B cell (primary cell): ENCODE measurements around the gene ICAM5. TPM values are rescaled to one million over a fixed set of nuclear protein-coding genes. Genes with fewer than 3 reads are reported as not detected.
A peak's percentile ranks its signal among the peaks of the same experiment; 100 is the strongest.

Experiments used
- ATAC-seq: fragments of 200-7000 bp; cut with Tn5 transposase; one replicate; pipeline ENCODE4 v1.10.0; 2021; ENCODE audit warnings: low read depth, mild to moderate bottlenecking, moderate number of reproducible peaks, moderate library complexity
- CTCF ChIA-PET: fragments of 350-600 bp; sonication (Branson Sonifier 250); formaldehyde crosslinking; loops from one replicate; lab custom pipeline; 2021; ENCODE audit warnings: antibody characterized with exemption, inconsistent platforms; lab: Charles Lee
- POLR2A ChIA-PET: fragments of 350-600 bp; sonication (Branson Sonifier 250); formaldehyde crosslinking; loops from one replicate; lab custom pipeline; 2021; ENCODE audit warnings: antibody characterized with exemption; lab: Charles Lee
- DNase-seq: peaks from one replicate; pipeline ENCODE4 v3.0.0; 2013
- H2AFZ ChIP-seq: 2 replicates; pipeline ENCODE4 v1.6.1; 2012; ENCODE audit warnings: mild to moderate bottlenecking, low read depth, low read length; ENCODE audit not compliant: insufficient read depth, poor library complexity, severe bottlenecking
- H3K27ac ChIP-seq, 2 donors: 1 replicate in 1 of 2; 2 replicates in 1 of 2; pipeline ENCODE4 v1.5.1; 2012 to 2013; ENCODE audit warnings: low read length in 2 of 2, mild to moderate bottlenecking in 2 of 2, moderate library complexity in 1 of 2
- H3K27me3 ChIP-seq, 4 experiments: fragments of 200-600 bp in 1 of 4; sonication (generic) in 1 of 4; replicated peaks in 1 of 4; 1 replicate in 2 of 4; 2 replicates in 2 of 4; pipeline versions ENCODE4 v1.6.1 to v1.7.0; 2013 to 2016; ENCODE audit warnings: low read length in 3 of 4, mild to moderate bottlenecking in 2 of 4, mixed read lengths in 1 of 4, moderate library complexity in 1 of 4; ENCODE audit not compliant: insufficient read depth in 4 of 4, control insufficient read depth in 3 of 4; ENCODE audit errors: control extremely low read depth in 1 of 4
- H3K36me3 ChIP-seq, 2 experiments: replicated peaks in 1 of 2; 1 replicate in 1 of 2; 2 replicates in 1 of 2; pipeline versions ENCODE4 v1.6.1 to v1.7.1; 2013; ENCODE audit warnings: low read length in 1 of 2; ENCODE audit not compliant: insufficient read depth in 2 of 2, control insufficient read depth in 1 of 2; ENCODE audit errors: control extremely low read depth in 1 of 2, extremely low read depth in 1 of 2
- H3K4me1 ChIP-seq, 2 donors: fragments of 200-600 bp in 1 of 2; sonication (generic) in 1 of 2; 1 replicate in 1 of 2; 2 replicates in 1 of 2; pipeline versions ENCODE4 v1.5.1 to v1.6.1; 2013 to 2017; ENCODE audit warnings: low read length in 2 of 2; ENCODE audit not compliant: control insufficient read depth in 2 of 2, insufficient read depth in 2 of 2
- H3K4me2 ChIP-seq: replicated peaks from 2 replicates; pipeline ENCODE3; 2012; ENCODE audit warnings: mild to moderate bottlenecking, low read depth, low read length; ENCODE audit not compliant: poor library complexity, severe bottlenecking
- H3K4me3 ChIP-seq, 5 experiments: fragments of 200-600 bp in 1 of 5; sonication (generic) in 1 of 5; 1 replicate in 3 of 5; 2 replicates in 2 of 5; pipeline versions ENCODE4 v1.5.1 to v1.7.0; 2011 to 2016; ENCODE audit warnings: low read length in 4 of 5, mild to moderate bottlenecking in 4 of 5, low read depth in 2 of 5, control low read depth in 1 of 5, moderate library complexity in 1 of 5; ENCODE audit not compliant: insufficient read depth in 1 of 5; ENCODE audit errors: control extremely low read depth in 1 of 5, extremely low read depth in 1 of 5
- H3K79me2 ChIP-seq: fragments of 200-600 bp; sonication (generic); one replicate; pipeline ENCODE4 v1.6.0; 2016; ENCODE audit warnings: low read length; ENCODE audit not compliant: control insufficient read depth, insufficient read depth
- H3K9ac ChIP-seq: fragments of 200-600 bp; sonication (generic); 2 replicates; pipeline ENCODE4 v1.6.1; 2017; ENCODE audit warnings: mild to moderate bottlenecking, low read length, moderate library complexity
- H3K9me3 ChIP-seq, 3 donors: one replicate each; pipeline versions ENCODE4 v1.6.1 to v1.7.1; 2013; ENCODE audit warnings: low read length in 2 of 3; ENCODE audit not compliant: control insufficient read depth in 2 of 3, insufficient read depth in 1 of 3; ENCODE audit errors: control extremely low read depth in 1 of 3
- H4K20me1 ChIP-seq: 2 replicates; pipeline ENCODE4 v1.6.0; 2012; ENCODE audit warnings: mild to moderate bottlenecking, low read length; ENCODE audit not compliant: insufficient read depth, control insufficient read depth, poor library complexity, severe bottlenecking
- H3K27ac Mint-ChIP-seq: one replicate; pipeline ENCODE4 v1.8.0; 2021; ENCODE audit warnings: mixed read lengths
- H3K27me3 Mint-ChIP-seq: one replicate; pipeline ENCODE4 v1.8.0; 2021; ENCODE audit warnings: mixed read lengths
- H3K4me1 Mint-ChIP-seq: one replicate; pipeline ENCODE4 v1.8.0; 2021; ENCODE audit warnings: mixed read lengths
- H3K4me3 Mint-ChIP-seq: one replicate; pipeline ENCODE4 v1.8.0; 2021; ENCODE audit warnings: mixed read lengths
- H3K9me3 Mint-ChIP-seq: one replicate; pipeline ENCODE4 v1.8.0; 2022; ENCODE audit warnings: mixed read lengths; ENCODE audit not compliant: insufficient read depth
- CTCF ChIP-seq: fragments of 200-600 bp; IDR thresholded peaks from one replicate; pipeline ENCODE4 v1.8.0; 2022; ENCODE audit warnings: antibody characterized with exemption, mild to moderate bottlenecking
- EZH2 ChIP-seq: IDR thresholded peaks from 2 replicates; pipeline ENCODE4 v1.6.1; 2012; ENCODE audit warnings: borderline replicate concordance, low read depth, mild to moderate bottlenecking, moderate library complexity, low read length; ENCODE audit not compliant: insufficient read depth, poor library complexity, severe bottlenecking
- WGBS: methylation state at CpG from one replicate; pipeline ENCODE4 v1.1.5; 2013; ENCODE audit warnings: missing lambda C conversion rate; ENCODE audit not compliant: insufficient coverage; 5-methylcytosine and 5-hydroxymethylcytosine counted together
- intact Hi-C: fragments of 100-400 bp; cut with micrococcal nuclease; formaldehyde crosslinking; loops from one replicate; pipeline ENCODE4 v1.10.0; 2022
- polyA plus RNA-seq: library from polyadenylated mRNA; depleted of rRNA; stranded (reverse); fragments of >200 nt; gene quantifications from 2 replicates; pipeline ENCODE4 v1.2.3, GENCODE V29; 2012
- total RNA-seq, 2 donors: library from RNA; stranded (reverse); fragments of 120-200 nt in 1 of 2; gene quantifications; 1 replicate in 1 of 2; 2 replicates in 1 of 2; pipeline versions ENCODE4 v1.2.3 to v1.2.4, GENCODE V29; 2013 to 2022

Gene ICAM5
- total and polyA plus RNA-seq, 2 donors (not counting 1 experiment from before 2014, with no cell fraction given): 0.54 TPM; not detected in 1

- POLR2A ChIA-PET: interaction anchor here (0.6 to 3.5 kb wide), 8 partner anchors 13 to 144 kb away, joined by 3 to 32 read pairs (median 12); partner anchors contain the start of genes ICAM4, ICAM5, RAVER1 and TYK2
- peak overlapping the region; percentile 94 for H3K27ac Mint-ChIP-seq
- intact Hi-C loops: loop anchor here (2.0 kb wide), 3 partner anchors 15 to 109 kb away; partner anchors contain the start of genes ICAM4 and TYK2
- 13% methylated on average over 9 of the region's 12 CpGs for WGBS
- H3K79me2 ChIP-seq: peaks cover 3% of the 10 kb centered on the region
- H3K27me3 ChIP-seq: no peaks in the 10 kb centered on the region
- peak overlapping the region; percentile 84 for H3K4me2 ChIP-seq
- no peaks in the 10 kb centered on the region for H3K9me3 Mint-ChIP-seq
- peaks cover 0 to 5% of the 10 kb centered on the region in 2 experiments for H3K36me3 ChIP-seq
- H3K9ac ChIP-seq: peak overlapping the region; percentile 74
- peak; percentile 42 for ATAC-seq
- H3K4me1 ChIP-seq: peaks cover 13 to 35% of the 10 kb centered on the region in 2 donors
- H3K27ac ChIP-seq: peak overlapping the region; percentile 90 to 97
- H3K27me3 Mint-ChIP-seq: no peaks in the 10 kb centered on the region
- no peaks in the 10 kb centered on the region for H4K20me1 ChIP-seq
- no peak overlapping the region for H2AFZ ChIP-seq
- H3K9me3 ChIP-seq: no peaks in the 10 kb centered on the region
- TF ChIP-seq CTCF: no peak
- TF ChIP-seq EZH2: no peak
- H3K4me3 Mint-ChIP-seq: peak overlapping the region; percentile 88
- peaks cover 35% of the 10 kb centered on the region for H3K4me1 Mint-ChIP-seq
- H3K4me3 ChIP-seq: peak overlapping the region; percentile 34 to 72 (median 56)
- CTCF ChIA-PET: interaction anchor here (0.6 to 9.2 kb wide), 17 partner anchors 12 to 340 kb away, joined by 3 to 570 read pairs (median 5); partner anchors contain the start of genes CDC37, DNMT1, ICAM4 and ICAM5
- peak; percentile 96 for DNase-seq
Measured at GRCh38 chr19:10271543-10272086, 18.1 kb upstream of the ICAM5 start.

GRCh38 chr19:10274589-10274988 lies 15.2 kb upstream of the ICAM5 start:
- H3K4me1 Mint-ChIP-seq: peaks cover 35% of the 10 kb centered on the region
- Histone ChIP-seq H3K27ac (no peak overlapping the region), H3K27me3 (no peaks in the 10 kb centered on the region), H3K36me3 (peaks cover 0 to 11% of the 10 kb centered on the region in 2 experiments), H3K4me3 (no peak overlapping the region), H3K4me2 (no peak overlapping the region), H3K79me2 (no peaks in the 10 kb centered on the region), H2AFZ (no peak overlapping the region), H3K4me1 (peaks cover 13 to 35% of the 10 kb centered on the region in 2 donors), H3K9ac (no peak overlapping the region), H3K9me3 (no peaks in the 10 kb centered on the region), H4K20me1 (no peaks in the 10 kb centered on the region)
- H3K9me3 Mint-ChIP-seq: no peaks in the 10 kb centered on the region
- CTCF ChIA-PET: interaction anchor here (1.5 to 7.9 kb wide), 3 partner anchors 14 to 116 kb away, joined by 7 to 116 read pairs (median 8); partner anchors contain the start of genes ICAM4 and ICAM5
- DNase-seq: peak; percentile 25
- intact Hi-C loops: no loop called here
- H3K27me3 Mint-ChIP-seq: no peaks in the 10 kb centered on the region
- no peak for ATAC-seq
- peak overlapping the region; percentile 11 for H3K4me3 Mint-ChIP-seq
- peak overlapping the region; percentile 72 for H3K27ac Mint-ChIP-seq
- no peak for TF ChIP-seq EZH2
- no peak for TF ChIP-seq CTCF
- 94% methylated on average over 10 of the region's 10 CpGs for WGBS
- POLR2A ChIA-PET: interaction anchor here (0.7 kb wide), 1 partner anchor 104 kb away, joined by 7 read pairs; no protein-coding TSS in a partner anchor
